GM21423 (cell line): ENCODE measurements around the gene GABBR1.

Experiments
- ATAC-seq: cut with Tn5 transposase; IDR thresholded peaks from one replicate; pipeline ENCODE4 v1.9.1; 2021; ENCODE audit warnings: mild to moderate bottlenecking, moderate library complexity; ENCODE audit not compliant: unreplicated experiment

The GABBR1 gene

DNA sequence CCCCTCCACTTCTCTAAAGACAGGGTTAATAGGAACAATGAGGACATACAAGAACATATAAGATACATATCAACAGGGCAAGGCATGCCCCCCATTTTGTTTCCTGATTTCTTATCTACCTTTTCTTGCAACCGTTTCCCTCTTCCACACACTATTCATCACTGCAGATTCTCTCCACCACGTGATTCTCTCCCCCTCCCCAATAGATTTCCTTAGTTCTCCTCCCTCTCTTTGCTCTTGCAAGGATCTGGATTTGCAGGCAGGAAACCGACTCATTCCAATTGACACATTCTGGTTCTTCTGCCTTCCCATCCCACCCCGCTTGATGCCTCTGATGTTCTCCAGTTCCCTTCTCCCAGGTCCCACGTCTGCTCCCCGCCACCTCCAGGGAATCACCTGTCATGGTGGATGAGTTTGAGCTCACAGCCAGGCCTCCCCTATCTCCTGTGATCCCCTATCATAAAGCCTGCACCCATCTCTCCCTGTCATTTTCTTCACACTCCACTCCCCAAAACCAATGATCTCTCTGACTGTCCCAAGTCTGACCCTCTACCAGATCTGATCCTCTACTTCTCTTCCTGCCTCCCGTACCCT lies 7.5 kb downstream of the GABBR1 start:
- no peak for ATAC-seq

DNA sequence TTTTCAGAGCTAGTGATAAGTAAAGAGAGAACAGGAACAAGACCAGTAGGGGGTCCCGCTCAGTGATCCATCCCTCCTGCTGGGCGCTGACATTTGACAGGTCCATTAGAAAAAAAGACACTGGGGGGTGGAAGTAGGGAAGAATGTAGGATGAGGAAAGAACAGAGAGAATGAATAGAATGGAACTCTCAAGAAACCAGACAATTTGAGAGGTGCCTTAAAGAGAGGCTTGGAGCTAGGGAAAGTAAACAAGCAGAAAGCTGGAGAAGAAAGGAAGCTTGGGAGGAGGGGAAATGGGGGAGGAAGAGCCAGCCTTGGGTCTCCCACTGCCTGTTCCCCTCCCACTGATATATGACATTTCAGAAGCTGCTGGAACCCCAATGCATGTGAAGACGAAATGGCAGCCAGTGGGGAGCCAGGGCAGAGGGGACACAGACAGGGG lies 8.4 kb downstream of the GABBR1 start:
- ATAC-seq = no peak

DNA sequence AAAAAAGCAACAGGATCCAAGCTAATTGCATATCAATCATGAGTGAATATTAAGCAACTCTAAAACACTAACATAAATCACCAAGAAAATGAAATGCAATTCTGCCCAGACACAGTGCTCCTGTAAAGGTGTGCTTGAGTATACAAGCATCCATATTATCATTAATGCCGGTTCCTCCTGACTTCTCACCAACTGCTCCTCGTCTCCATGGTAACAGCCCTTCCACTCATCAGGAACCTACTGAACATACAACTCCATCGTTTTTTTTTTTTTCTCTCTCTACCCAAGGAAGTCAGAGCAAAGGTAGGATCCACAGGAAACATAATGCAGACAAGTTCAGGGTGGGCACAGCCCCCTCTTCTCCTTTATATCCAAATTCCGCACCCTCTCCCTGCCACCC lies 12.4 kb downstream of the GABBR1 start:
- no peak for ATAC-seq

DNA sequence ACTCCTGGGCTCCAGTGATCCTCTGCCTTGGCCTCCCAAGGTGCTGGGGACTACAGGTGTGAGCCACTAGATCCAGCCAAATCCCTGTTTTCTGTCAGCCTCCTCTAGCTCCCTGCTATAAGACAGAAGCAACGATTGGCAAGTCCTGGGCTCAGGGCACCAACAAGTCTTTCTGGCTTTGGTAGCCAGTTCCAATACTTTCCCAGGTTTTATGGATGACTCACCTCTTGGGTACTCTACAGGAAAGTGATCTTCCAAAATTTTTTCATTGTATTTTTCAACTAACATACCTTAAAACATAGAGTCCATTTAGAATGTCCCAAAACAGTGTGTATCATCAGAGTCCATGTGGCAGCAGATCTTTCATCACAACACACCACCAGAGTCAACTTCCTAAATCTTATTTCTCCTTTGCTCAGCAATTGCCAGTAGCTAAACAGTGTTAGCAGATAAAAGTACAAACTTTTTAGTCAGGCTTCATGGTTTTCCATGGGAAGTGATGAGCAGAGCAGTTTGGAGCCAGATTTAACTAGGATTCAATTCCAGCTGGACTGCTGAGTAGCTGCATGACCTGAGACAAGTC lies 13.3 kb downstream of the GABBR1 start:
- no peak for ATAC-seq

DNA sequence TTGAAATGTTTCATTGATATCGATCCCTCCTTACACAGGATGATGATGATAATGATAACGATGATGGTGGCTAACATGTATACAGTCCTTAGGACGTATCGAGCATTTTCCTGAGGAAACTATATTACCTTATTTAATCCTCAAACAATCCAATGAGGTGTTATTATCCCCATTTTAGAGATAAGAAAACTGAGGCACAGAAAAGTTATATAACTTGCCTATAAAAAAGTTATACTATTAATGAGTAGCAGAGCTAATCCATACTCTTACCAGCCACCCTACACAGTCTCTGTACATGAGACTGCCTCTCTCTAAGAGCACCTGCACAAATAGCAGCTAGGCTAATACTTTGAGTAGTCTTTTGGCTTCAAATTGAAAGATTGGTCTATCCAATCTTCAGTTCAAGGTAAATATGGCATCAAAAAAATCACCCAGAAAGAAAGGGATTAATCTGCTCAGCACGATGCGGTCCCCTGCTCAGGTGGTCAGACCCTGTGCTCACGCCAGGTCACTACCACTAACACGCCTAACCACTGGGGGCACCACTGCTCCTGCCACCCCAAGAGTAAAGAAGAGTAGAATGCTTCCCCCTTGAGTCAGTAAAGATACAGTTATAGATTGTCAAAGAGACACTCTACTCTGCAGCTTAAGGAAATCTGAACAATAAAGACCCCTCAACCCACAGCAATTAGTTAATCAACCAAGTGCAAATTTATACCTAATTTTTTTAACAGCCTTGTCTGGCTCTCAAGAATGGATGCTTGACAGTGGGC lies 15.0 kb downstream of the GABBR1 start:
- ATAC-seq = no peak

DNA sequence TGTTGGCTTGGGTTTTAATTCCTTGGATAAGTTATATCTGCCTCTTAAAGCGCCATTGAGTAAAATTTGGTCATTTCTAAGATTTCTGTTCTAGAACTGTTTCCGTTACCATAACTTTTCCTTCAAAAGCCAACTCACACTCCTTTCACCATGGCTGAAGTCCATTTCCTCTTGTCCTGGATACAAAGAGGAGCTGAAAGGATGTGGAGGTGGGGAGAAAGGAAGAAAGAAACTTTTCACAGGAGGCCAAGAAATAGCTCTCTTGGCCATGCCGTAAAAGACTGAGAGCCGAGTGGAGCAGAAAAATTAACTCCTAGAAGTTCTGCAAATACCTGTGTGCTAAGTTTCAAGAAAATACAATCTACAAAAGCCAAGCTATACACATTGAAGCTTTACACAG lies 21.6 kb downstream of the GABBR1 start:
- ATAC-seq = no peak

DNA sequence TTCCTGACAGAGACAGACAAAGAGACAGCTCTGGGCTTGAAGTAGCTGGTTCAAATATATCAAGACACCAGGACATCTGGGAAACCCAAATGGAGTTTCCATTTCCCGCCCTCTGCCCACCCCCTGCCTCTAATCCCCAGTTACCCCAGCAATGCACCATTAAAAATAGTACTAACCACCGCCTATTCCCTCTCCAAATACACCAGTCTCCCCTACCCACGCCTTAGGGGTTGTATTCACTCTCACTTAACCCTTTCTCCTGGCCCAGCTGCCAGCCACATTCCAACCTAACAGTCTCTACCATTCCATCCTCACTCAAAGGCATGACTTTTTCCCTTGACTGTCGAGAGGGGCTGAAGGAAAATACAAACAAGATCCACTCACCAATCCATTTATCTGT lies 22.4 kb downstream of the GABBR1 start:
- no peak for ATAC-seq

DNA sequence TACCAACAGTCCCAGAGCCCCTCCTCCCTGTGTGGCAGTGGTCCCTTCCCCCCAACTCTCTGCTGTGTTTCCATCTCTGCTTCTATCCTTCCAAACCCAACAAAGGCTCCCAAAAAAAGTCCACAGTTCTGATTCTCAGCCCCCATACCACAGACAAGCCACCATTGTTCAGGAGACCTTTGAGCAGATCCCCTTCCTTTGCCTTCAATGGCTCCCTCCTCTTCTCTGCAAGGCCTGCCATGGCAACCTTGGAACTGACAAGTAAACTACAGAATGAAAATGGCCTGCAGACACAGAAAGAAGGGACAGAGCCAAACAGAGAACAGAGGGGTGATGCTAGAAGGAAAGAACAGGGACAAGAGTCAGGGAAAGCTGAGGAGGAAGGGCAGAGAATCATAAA lies 24.9 kb downstream of the GABBR1 start:
- ATAC-seq = no peak

DNA sequence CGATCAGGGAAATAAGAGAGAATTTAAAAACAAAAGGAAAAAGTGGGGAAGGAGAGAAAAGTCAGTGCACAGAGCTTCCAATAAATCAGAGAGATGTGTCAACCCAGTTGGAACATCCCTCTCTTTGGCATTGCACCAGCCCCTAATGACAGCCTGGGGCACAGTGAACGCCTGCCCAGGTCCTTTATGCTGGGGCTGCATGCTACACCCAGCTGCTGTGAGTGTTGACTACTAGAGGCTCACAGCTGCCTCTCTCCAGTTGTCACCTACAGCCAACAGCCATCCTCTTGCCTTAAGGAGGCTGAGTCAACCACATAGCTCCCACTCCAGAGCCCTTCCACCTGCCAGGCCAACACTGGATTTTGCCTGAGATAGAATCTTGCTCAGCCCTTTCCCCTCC lies 29.1 kb downstream of the GABBR1 start:
- ATAC-seq = no peak

DNA sequence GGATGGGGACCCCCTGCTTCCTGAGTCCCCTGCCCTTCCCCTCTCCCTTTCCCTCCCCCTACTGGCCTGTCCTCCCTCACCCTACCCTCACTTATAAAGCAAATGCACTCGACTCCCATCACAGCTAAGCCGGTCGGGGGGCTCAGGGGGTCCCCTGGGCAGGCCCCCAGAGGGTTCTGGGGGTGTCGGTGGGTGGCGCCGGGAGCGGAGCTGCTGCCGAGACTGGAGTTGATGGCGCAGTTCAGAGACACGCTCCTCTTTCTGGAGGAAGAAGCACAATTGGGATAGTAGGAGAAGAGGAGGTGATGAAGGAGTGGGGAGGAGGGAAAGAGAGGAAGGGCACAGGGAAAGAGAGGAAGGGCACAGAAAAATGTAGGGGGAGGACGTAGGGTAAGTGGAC lies 29.5 kb downstream of the GABBR1 start:
- ATAC-seq = no peak

DNA sequence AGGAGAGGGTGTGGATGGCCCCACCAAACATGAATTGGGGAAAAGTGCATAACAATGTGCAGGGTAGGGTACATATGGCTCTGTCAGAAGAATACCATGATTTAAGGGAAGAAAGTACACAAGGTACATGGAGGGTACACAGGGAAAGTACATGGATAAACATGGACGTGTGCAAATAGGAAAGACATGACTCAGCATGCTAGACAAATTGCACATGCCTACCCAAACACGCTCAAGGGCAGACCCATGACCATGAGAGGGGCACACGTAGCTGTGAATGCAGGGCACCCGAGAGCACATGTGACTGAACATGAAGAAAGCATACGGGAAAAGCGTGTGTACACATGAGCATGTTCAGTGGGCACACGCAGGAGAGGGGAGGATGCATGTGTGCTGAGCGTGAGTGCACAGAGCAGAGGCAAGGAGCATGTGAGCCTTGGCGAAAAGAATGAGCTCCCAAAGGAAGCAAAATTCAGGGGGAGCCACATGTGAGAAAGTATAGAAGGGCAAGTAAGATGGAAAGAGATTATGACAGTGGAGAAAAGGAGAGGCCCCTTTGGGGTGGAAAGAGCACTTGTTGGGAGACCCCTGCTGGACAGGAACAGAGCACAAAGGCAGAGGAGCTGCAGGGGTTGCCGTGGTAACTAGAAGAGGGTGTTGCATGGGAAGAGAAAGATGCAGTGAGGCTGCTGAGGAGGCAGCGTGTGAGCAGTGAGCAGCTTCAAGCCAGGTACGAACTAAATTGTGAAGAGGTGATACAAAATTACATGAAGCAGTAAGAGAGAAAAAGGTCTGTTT lies 30.2 kb downstream of the GABBR1 start:
- no peak for ATAC-seq

DNA sequence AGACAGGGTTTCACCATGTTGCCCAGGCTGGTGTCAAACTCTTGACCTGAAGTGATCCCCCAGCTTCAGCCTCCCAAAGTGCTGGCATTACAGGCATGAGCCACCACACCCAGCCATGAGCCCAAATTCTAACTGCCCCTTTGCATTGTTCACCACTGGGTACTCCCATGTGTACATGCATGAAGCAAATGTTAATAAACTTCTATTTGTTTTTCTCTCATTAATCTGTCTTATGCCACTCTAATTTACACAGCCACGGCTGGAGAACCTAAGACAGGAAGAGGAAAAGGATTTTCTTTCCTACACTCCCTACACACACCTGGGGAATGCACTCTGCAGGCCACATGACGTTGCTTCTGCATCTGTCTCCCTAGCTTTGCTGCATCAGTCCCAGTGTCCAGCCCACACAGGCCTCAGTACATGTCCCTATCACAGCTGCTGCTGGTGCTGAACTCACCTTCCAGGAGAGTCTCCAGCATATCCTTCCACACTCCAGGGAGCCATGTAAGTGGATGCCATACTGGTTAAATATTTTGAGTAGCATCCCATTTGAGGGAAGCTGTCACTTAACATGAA lies 34.7 kb downstream of the GABBR1 start:
- no peak for ATAC-seq

DNA sequence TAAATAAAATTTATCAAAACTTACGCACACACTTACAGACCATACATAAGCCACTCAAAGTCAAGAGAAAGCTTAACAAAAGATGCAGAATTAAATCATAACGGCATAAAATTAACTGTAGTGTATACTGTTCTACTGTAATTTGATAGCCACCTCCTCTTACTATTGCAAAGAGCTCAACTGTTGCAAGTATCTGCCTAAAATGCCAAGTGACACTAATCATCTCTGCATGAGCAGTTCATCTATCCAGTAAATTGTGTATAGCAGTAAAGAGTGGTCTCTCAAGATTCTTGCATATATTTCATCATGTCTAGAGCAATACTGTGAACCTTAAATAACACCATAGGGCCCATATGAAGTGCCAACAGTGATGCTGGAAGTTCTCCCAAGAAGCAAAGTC lies 35.8 kb downstream of the GABBR1 start:
- no peak for ATAC-seq

DNA sequence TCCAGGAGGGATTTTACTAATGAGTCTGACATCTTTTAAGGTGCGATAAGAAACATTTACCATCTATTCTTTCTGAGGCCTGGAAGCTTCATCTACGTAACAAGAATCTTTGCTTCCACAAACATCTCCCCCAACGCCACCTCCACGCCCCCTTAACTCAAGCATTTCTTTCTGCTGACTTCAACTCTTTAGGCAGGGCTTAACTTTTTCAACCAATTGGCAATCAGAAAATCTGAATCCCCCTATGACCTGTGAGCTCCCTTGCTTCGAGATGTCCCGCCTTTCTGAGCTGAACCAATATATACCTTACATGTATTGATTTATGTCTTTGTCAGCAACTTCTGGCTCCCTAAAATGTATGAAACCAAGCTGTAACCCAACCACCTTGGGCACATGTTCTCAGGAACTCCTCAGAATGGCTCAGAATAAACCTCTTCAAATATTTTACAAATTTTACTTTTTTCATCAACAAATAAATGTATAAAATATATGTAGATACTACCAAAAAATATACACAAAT lies 36.5 kb downstream of the GABBR1 start:
- no peak for ATAC-seq

DNA sequence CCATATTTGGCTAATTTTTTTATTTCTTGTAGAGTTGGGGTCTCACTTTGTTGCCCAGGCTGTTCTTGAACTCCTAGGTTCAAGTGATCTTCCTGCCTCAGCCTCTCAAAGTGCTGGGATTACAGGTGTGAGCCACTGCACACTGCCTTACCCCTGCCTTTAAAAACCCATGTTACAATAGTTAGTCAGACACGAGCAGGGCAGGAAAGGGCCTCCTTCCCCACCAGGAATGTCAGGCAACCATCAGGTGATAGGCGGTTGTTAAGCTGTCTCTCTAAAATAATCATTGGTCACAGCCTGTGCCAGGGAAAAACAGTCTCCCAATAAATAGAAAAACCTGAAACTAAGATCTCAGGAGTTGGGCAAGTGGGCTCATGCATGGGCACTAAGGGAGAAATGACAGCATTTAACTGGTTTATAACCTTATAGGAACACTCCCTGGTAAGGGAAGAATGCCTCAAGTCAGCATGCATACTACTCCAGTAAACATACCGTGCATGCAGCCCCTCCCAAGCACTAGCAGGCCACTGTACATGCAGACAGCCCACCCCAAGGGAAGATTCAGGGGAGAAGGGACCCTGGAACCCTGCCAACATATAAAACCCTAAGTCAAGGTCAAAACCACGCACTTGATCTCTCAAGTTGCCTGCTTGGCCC lies 39.7 kb downstream of the GABBR1 start:
- no peak for ATAC-seq

DNA sequence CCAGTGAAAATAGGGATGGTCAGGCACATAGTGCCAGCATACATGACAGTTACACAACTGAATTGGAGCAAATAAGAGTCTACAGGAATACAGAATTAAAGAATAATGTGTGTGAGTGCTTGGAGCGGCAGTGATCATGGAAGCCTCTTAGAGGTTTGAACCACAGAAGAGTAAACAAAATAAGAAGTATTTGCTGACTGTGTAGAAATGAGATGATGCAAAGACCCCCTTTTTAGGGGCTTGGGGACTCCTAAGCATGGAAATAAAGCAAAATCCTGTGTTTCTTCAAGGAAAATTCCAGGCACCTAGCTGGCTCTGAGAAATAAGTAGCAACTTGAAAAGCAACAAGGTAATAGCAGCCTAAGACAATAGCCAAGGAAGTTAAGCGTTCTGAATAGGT lies 41.3 kb downstream of the GABBR1 start:
- no peak for ATAC-seq

DNA sequence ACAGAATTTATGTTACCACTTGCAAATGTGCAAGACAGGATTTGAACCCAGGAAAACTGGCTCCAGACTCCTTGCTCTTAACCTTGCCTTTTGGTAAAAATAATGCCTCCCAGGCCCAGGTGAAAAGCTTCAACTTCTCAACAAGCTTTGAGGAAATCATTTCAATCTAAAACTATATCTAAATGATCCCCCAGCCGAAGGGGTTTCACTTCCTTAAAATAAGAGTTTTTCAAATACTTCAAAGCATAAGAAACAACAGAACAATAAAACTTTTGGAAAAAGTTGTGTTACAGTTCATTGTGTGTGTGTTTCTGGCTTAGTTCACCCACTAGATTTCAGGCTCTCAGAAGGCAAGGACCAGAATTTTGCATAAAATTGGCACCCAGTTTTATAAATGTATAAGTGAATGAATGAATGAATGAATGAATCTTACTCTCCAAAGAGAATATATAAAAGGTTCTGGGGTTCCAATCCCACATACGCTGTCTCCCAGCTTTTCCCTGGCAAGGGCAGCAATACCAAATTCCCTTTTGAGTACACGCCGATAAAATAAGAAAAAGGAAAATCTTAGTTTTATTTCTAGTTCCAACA lies 42.7 kb downstream of the GABBR1 start:
- no peak for ATAC-seq

DNA sequence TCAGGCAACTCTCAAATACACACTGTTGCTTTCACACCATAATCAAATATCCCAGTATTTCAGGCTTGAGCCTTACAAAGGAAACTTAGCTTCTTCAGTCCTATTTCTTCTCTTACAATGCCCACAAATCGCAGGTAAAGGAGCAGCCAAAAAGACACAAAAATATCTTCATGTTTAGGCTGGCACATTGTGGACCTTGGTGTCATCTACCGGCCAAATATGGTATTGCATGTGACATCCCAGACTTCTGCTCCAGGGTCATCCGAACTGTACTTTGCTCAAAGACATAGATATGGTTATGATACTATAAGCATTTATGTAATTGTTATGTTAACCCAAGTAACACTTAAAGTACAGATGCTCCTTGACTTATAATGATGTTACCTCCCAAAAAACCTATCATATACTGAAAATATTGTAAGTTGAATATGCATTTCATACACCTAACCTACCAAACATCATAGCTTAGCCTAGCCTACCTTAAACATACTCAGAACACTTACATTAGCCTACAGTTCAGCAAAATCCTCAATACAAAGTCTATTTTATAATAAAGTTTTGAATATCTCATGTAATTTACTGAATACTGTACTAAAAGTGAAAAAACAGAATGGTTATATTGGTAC lies 43.4 kb downstream of the GABBR1 start:
- no peak for ATAC-seq

DNA sequence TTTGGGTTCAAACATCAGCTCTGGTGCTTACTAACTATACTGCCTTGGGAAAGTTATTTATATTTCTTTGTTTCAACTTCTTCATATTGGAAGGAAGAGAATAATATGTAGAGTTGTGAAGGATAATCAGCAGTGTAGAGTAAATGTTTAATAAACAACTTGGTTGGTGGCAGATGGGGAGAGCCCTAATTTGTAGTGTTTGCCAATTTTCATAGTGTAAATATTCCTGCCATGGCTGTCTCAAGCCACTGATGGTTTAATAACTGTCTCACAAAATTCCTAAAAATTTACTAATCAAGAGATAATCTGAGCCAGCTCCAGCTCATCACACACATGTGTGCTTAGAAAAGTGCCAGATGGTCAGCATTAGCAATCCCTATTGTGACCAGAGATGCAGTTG lies 48.2 kb downstream of the GABBR1 start, which contains the start of gene OR2H2:
Gene OR2H2, plus strand, starts transcription at position 301 of the 400 bp plus-strand sequence. CDS start 2,824 bp downstream, outside the sequence.
- no peak for ATAC-seq

DNA sequence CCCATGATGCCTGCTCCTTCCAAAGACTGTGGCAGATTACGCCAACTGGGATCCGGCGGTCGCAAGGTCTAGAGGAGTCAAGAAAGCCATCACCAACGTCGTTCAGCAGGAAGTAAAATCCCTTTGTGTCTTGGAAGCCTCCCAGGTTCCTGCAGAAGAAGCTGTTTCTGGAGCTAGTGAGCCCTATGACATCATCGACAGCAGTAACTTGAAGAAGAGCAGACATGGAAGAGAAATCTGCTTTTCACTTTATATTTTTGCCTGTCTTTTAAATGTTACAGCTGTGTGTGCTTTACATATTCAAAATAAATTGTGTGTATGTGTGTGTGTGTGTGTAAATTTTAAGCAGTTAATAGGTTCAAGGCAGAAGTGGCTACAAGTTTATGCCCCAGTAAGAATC lies 55.4 kb downstream of the GABBR1 start:
- ATAC-seq = no peak
